ENCODE results near the gene DCC. TPM values are rescaled to one million over a fixed set of nuclear protein-coding genes. Genes with fewer than 3 reads are reported as not detected.

The DCC gene
- total and polyA plus RNA-seq, 9 of the 15 experiments (the other 6 are each of a cell fraction or from before 2014, with no cell fraction given), result not detected

- Histone ChIP-seq H3K36me3 (ENCODE audit: control insufficient read depth, insufficient read depth, low read length) (no peaks in the 10 kb centered on the region), H3K9me3 (replicated peaks; ENCODE audit: control insufficient read depth, insufficient read depth, low read depth, low read length) (no peaks in the 10 kb centered on the region), H3K9me1 (ENCODE audit: control insufficient read depth, insufficient read depth, low read length) (no peaks in the 10 kb centered on the region), H3K27ac (ENCODE audit: extremely low read depth, low read depth, low read length) (no peak overlapping the region), H3K4me3 (no peak overlapping the region), H4K20me1 (replicated peaks; ENCODE audit: control insufficient read depth, insufficient read depth, low read length) (no peaks in the 10 kb centered on the region), H3K27me3 (ENCODE audit: control insufficient read depth in 2 of 2, insufficient read depth in 2 of 2, low read length in 2 of 2) (no peaks in the 10 kb centered on the region), H3K4me1 (replicated peaks in 1 of 2; ENCODE audit: control insufficient read depth in 2 of 2, insufficient read depth in 2 of 2, low read length in 2 of 2) (no peaks in the 10 kb centered on the region), H2AFZ (ENCODE audit: low read depth, low read length) (no peak overlapping the region), H3K9ac (ENCODE audit: insufficient read depth in 1 of 2, low read depth in 2 of 2, low read length in 2 of 2) (no peak overlapping the region), H3K4me2 (ENCODE audit: insufficient read depth, low read length) (no peak overlapping the region), H3K79me2 (ENCODE audit: control insufficient read depth, insufficient read depth, low read length) (no peaks in the 10 kb centered on the region)
- WGBS (ENCODE audit: insufficient coverage, low coverage, missing lambda C conversion rate), result 0% methylated on average over 2 of the region's 2 CpGs
- DNase-seq (ENCODE audit: extremely low read depth in 1 of 4, low spot score in 3 of 4) (no peak), FAIRE-seq (no peak), ATAC-seq (no peak)
- intact Hi-C loops (cut with micrococcal nuclease), result no loop called here
- ChIA-PET CTCF (ENCODE audit: low intra/inter-chr PET ratio) (no interaction called here), POLR2A (no interaction called here)
- TF ChIP-seq ZNF764 (CRISPR knock-in tag; IDR thresholded peaks at IDR 0.05; ENCODE audit: low read depth), result no peak
- no peak for TF ChIP-seq RCOR1 (IDR thresholded peaks at IDR 0.05; ENCODE audit: borderline replicate concordance in 1 of 2, low read depth in 2 of 2, low read length in 2 of 2)
- no peak for TF ChIP-seq FIP1L1 (IDR thresholded peaks at IDR 0.05; ENCODE audit: low read depth, low read length, poor library complexity, severe bottlenecking)
- BruUV-seq (replicated peaks), result no TSS peak
- in situ Hi-C loops (cut with MboI), result no loop called here
Measured at GRCh38 chr18:52313213-52313612, 26.8 kb upstream of the DCC start.

- no peak overlapping the region for H3K27ac ChIP-seq (ENCODE audit: extremely low read depth, low read depth, low read length)
- no peak overlapping the region for H3K4me2 ChIP-seq (ENCODE audit: insufficient read depth, low read length)
- no peak overlapping the region for H3K9ac ChIP-seq (ENCODE audit: insufficient read depth in 1 of 2, low read depth in 2 of 2, low read length in 2 of 2)
- H2AFZ ChIP-seq (ENCODE audit: low read depth, low read length), result no peak overlapping the region
- DNase-seq (ENCODE audit: extremely low read depth in 1 of 4, low spot score in 3 of 4), result no peak
- no peak overlapping the region for H3K4me3 ChIP-seq
- no peaks in the 10 kb centered on the region for H3K36me3 ChIP-seq (ENCODE audit: control insufficient read depth, insufficient read depth, low read length)
- ChIA-PET CTCF (ENCODE audit: low intra/inter-chr PET ratio) (no interaction called here), POLR2A (interaction anchor here (0.5 kb wide), 1 partner anchor 470 kb away, joined by 3 read pairs; no protein-coding TSS in a partner anchor)
- no peaks in the 10 kb centered on the region for H3K9me3 ChIP-seq (replicated peaks; ENCODE audit: control insufficient read depth, insufficient read depth, low read depth, low read length)
- no peaks in the 10 kb centered on the region for H3K9me1 ChIP-seq (ENCODE audit: control insufficient read depth, insufficient read depth, low read length)
- no peaks in the 10 kb centered on the region for H3K79me2 ChIP-seq (ENCODE audit: control insufficient read depth, insufficient read depth, low read length)
- ATAC-seq, result no peak
- FAIRE-seq, result no peak
- in situ Hi-C loops (cut with MboI) (no loop called here), intact Hi-C loops (cut with micrococcal nuclease) (no loop called here)
- no peaks in the 10 kb centered on the region for H3K4me1 ChIP-seq (replicated peaks in 1 of 2; ENCODE audit: control insufficient read depth in 2 of 2, insufficient read depth in 2 of 2, low read length in 2 of 2)
- no peaks in the 10 kb centered on the region for H3K27me3 ChIP-seq (ENCODE audit: control insufficient read depth in 2 of 2, insufficient read depth in 2 of 2, low read length in 2 of 2)
- BruUV-seq (replicated peaks), result no TSS peak
- no peaks in the 10 kb centered on the region for H4K20me1 ChIP-seq (replicated peaks; ENCODE audit: control insufficient read depth, insufficient read depth, low read length)
- 0% methylated on average over 5 of the region's 6 CpGs for WGBS (ENCODE audit: insufficient coverage, low coverage, missing lambda C conversion rate)
- TF ChIP-seq MYBL2 (IDR thresholded peaks at IDR 0.05; ENCODE audit: low read depth), result no peak
- TF ChIP-seq MYBL2 (CRISPR knock-in tag; IDR thresholded peaks at IDR 0.05; ENCODE audit: borderline replicate concordance), result no peak
- no peak for TF ChIP-seq PCBP1 (IDR thresholded peaks at IDR 0.05; ENCODE audit: low read depth, low read length, poor library complexity, severe bottlenecking)
- no peak for TF ChIP-seq KLF1 (tag; IDR thresholded peaks at IDR 0.05)
- no peak for TF ChIP-seq NFE2L1 (tag; IDR thresholded peaks at IDR 0.05; ENCODE audit: borderline replicate concordance, low read depth)
- no peak for TF ChIP-seq ZNF639 (CRISPR knock-in tag; conservative IDR thresholded peaks at IDR 0.05 in 1 of 2, IDR thresholded peaks at IDR 0.05 in 1 of 2)
- no peak for TF ChIP-seq ZNF12 (CRISPR knock-in tag; IDR thresholded peaks at IDR 0.05)
- no peak for TF ChIP-seq PTRF (tag; IDR thresholded peaks at IDR 0.05)
- TF ChIP-seq HSF4 (CRISPR knock-in tag; IDR thresholded peaks at IDR 0.05; ENCODE audit: borderline replicate concordance), result no peak
- TF ChIP-seq RBBP5 (IDR thresholded peaks at IDR 0.05; ENCODE audit: borderline replicate concordance, insufficient read depth, low read length, poor library complexity, severe bottlenecking), result no peak
- no peak for TF ChIP-seq SREBF1 (IDR thresholded peaks at IDR 0.05; ENCODE audit: borderline replicate concordance, low read depth, low read length)
- no peak for TF ChIP-seq PHF21A (IDR thresholded peaks at IDR 0.05; ENCODE audit: borderline replicate concordance, low read depth)
Measured at GRCh38 chr18:52319424-52319983, 20.5 kb upstream of the DCC start.

Data from K562 (cell line).